ENCODE data around the gene NKD1.

DNA sequence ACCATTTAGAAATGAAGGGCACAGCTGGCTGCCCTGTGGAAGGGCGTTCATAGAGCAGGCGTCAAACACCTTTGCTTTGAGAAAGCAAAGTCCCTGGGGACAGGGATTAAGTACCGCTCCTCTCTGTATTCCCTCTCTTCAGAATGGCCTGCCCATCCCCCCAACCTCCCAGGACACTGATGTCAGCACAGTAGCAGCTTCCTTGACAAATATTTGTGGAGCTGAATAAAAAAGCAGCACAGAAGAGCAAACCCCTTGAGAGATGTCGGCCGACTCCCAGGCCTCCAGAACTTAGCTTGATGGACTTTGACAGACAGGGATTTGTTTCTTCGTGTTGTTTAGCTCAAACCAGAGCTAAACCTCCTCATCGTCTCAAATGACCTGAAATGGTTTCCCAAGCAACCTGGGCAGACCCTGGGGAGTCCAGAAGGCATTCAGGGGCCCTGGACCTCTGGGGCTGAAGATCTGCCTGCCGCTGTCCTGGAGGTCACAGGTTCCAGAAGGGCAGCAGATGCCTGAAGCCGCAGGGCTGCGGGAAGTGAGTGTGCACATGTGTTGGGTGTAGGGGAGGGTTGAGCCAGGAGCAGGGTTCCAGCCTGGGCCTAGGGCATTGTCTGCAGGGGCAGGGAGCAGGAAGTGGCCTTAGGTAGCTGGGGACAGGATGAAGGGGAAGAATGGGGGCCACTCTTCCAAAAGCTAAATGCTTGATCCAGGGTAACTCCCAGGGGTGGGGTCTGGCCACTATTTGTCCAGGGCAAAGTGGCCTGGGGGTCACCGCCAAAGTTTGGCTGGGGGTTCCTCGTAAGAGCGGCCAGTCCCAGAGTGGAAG lies 42.3 kb upstream of the NKD1 start:
- TF ChIP-seq, protein P1, sequence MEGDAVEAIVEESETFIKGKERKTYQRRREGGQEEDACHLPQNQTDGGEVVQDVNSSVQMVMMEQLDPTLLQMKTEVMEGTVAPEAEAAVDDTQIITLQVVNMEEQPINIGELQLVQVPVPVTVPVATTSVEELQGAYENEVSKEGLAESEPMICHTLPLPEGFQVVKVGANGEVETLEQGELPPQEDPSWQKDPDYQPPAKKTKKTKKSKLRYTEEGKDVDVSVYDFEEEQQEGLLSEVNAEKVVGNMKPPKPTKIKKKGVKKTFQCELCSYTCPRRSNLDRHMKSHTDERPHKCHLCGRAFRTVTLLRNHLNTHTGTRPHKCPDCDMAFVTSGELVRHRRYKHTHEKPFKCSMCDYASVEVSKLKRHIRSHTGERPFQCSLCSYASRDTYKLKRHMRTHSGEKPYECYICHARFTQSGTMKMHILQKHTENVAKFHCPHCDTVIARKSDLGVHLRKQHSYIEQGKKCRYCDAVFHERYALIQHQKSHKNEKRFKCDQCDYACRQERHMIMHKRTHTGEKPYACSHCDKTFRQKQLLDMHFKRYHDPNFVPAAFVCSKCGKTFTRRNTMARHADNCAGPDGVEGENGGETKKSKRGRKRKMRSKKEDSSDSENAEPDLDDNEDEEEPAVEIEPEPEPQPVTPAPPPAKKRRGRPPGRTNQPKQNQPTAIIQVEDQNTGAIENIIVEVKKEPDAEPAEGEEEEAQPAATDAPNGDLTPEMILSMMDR (IDR thresholded peaks at IDR 0.05) = no peak
- TF ChIP-seq POLR2A (IDR thresholded peaks at IDR 0.05) = no peak

Measured in adrenal gland (tissue), 5 donors.